Glomerular visceral epithelial cell (primary cell): ENCODE measurements around the gene RAD23A.

Experiments used
- DNase-seq: peaks from one replicate; pipeline ENCODE4 v3.0.0-alpha.2; 2016; ENCODE audit errors: extremely low spot score

The RAD23A gene

GRCh38 chr19:12984683-12985048, 39.0 kb downstream of the RAD23A start:
- no peak for DNase-seq

GRCh38 chr19:12985049-12985776, 39.6 kb downstream of the RAD23A start:
- peak; percentile 33 for DNase-seq

GRCh38 chr19:12986726-12987125, 41.1 kb downstream of the RAD23A start:
- no peak for DNase-seq

GRCh38 chr19:12987190-12987589, 41.5 kb downstream of the RAD23A start:
- no peak for DNase-seq

GRCh38 chr19:12987781-12988180, 42.1 kb downstream of the RAD23A start:
- DNase-seq: no peak

GRCh38 chr19:12990431-12990830, 44.8 kb downstream of the RAD23A start:
- DNase-seq: no peak

GRCh38 chr19:12990853-12991252, 45.2 kb downstream of the RAD23A start:
- DNase-seq: no peak

- DNase-seq: no peak
Observed at GRCh38 chr19:12991296-12991695, 45.6 kb downstream of the RAD23A start.

- DNase-seq: no peak
Observed at GRCh38 chr19:12992729-12993128, 47.1 kb downstream of the RAD23A start.

GRCh38 chr19:12993562-12993961, 47.9 kb downstream of the RAD23A start:
- no peak for DNase-seq

GRCh38 chr19:12994701-12995595, 49.3 kb downstream of the RAD23A start, which contains the start of gene NFIX:
TSS of gene NFIX (plus strand) at chr19:12995475. CDS start at chr19:12995838, 363 bp downstream.
- DNase-seq: peak; percentile 66

- DNase-seq: peak; percentile 44
Observed at GRCh38 chr19:12995596-12996405, 50.1 kb downstream of the RAD23A start.

- peak; percentile 37 for DNase-seq
Observed at GRCh38 chr19:12996406-12997094, 50.9 kb downstream of the RAD23A start.

- no peak for DNase-seq
Observed at GRCh38 chr19:12997179-12997966, 51.7 kb downstream of the RAD23A start.

- no peak for DNase-seq
Observed at GRCh38 chr19:12997967-12998940, 52.6 kb downstream of the RAD23A start.

GRCh38 chr19:13001166-13001501, 55.5 kb downstream of the RAD23A start:
- DNase-seq: no peak

GRCh38 chr19:13001502-13002165, 56.0 kb downstream of the RAD23A start:
- DNase-seq: no peak

- DNase-seq: no peak
Observed at GRCh38 chr19:13002166-13002898, 56.7 kb downstream of the RAD23A start.
